Keratinocyte (primary cell): Measurements from ENCODE around the gene FGD1. TPM values are rescaled to one million over a fixed set of nuclear protein-coding genes. Genes with fewer than 3 reads are reported as not detected.

ENCODE experiments used
- DNase-seq: peaks from one replicate; pipeline ENCODE4 v3.0.0-alpha.2; 2011; ENCODE audit warnings: low read depth, missing footprints, low spot score
- FAIRE-seq: peaks from 2 replicates; lab custom pipeline; 2011; peaks lifted over from hg19 to GRCh38; lab: Jason Lieb, UNC
- H2AFZ ChIP-seq: 2 replicates; pipeline ENCODE4 v1.6.0; 2012; ENCODE audit warnings: low read length, control low read depth, inconsistent platforms; ENCODE audit not compliant: control insufficient read depth
- H3K27ac ChIP-seq: 2 replicates; pipeline ENCODE4 v1.5.1; 2011; ENCODE audit warnings: low read length; ENCODE audit not compliant: control insufficient read depth, insufficient read depth
- H3K27me3 ChIP-seq: 3 replicates; pipeline ENCODE4 v1.6.0; 2011; ENCODE audit warnings: low read length; ENCODE audit not compliant: control insufficient read depth, insufficient read depth; ENCODE audit errors: extremely low read depth
- H3K36me3 ChIP-seq, 2 experiments: 2 replicates in 1 of 2; 3 replicates in 1 of 2; pipeline ENCODE4 v1.5.1; 2011; ENCODE audit warnings: low read length in 2 of 2, mild to moderate bottlenecking in 1 of 2; ENCODE audit not compliant: control insufficient read depth in 2 of 2, insufficient read depth in 2 of 2; ENCODE audit errors: extremely low read depth in 1 of 2
- H3K4me1 ChIP-seq: 3 replicates; pipeline ENCODE4 v1.5.1; 2011; ENCODE audit warnings: low read length; ENCODE audit not compliant: control insufficient read depth, insufficient read depth; ENCODE audit errors: extremely low read depth
- H3K4me2 ChIP-seq: 3 replicates; pipeline ENCODE4 v1.6.0; 2011; ENCODE audit warnings: low read depth, low read length; ENCODE audit not compliant: control insufficient read depth, insufficient read depth; ENCODE audit errors: extremely low read depth
- H3K4me3 ChIP-seq, 3 experiments: fragments of 200-600 bp in 1 of 3; sonication (generic) in 1 of 3; 2 replicates in 2 of 3; 3 replicates in 1 of 3; pipeline ENCODE4 v1.5.1; 2011 to 2016; ENCODE audit warnings: low read length in 3 of 3, mild to moderate bottlenecking in 3 of 3, control low read depth in 2 of 3, inconsistent platforms in 1 of 3, low read depth in 1 of 3, mixed read lengths in 1 of 3, mixed run types in 1 of 3, moderate library complexity in 1 of 3; ENCODE audit not compliant: control insufficient read depth in 2 of 3, insufficient read depth in 2 of 3; ENCODE audit errors: extremely low read depth in 1 of 3
- H3K79me2 ChIP-seq: 2 replicates; pipeline ENCODE4 v1.6.0; 2012; ENCODE audit warnings: low read length; ENCODE audit not compliant: control insufficient read depth, insufficient read depth
- H3K9ac ChIP-seq: 3 replicates; pipeline ENCODE4 v1.6.0; 2011; ENCODE audit warnings: low read length; ENCODE audit not compliant: control insufficient read depth, insufficient read depth; ENCODE audit errors: extremely low read depth
- H3K9me1 ChIP-seq: 3 replicates; pipeline ENCODE4 v1.6.0; 2011; ENCODE audit warnings: low read length; ENCODE audit not compliant: control insufficient read depth, insufficient read depth; ENCODE audit errors: extremely low read depth
- H3K9me3 ChIP-seq: 2 replicates; pipeline ENCODE4 v1.5.1; 2012; ENCODE audit warnings: low read depth, low read length; ENCODE audit not compliant: control insufficient read depth
- H4K20me1 ChIP-seq: 3 replicates; pipeline ENCODE4 v1.6.0; 2011; ENCODE audit warnings: low read length; ENCODE audit not compliant: control insufficient read depth, insufficient read depth; ENCODE audit errors: extremely low read depth
- EZH2 ChIP-seq: IDR thresholded peaks from one replicate; pipeline ENCODE4 v1.6.1; 2012; ENCODE audit warnings: inconsistent platforms, mild to moderate bottlenecking, low read length, moderate library complexity
- dilution Hi-C: fragments of 300-500 bp; cut with MboI; formaldehyde crosslinking; loops from one replicate; pipeline ENCODE4 v1.7.0; 2020; ENCODE audit warnings: low sequenced_read_pairs; ENCODE audit not compliant: extremely low pct_ligation_motif_present
- polyA plus RNA-seq, 5 experiments: library from polyadenylated mRNA; depleted of rRNA in 3 of 5; stranded (reverse) in 3 of 5; stranded (forward) in 1 of 5; unstranded in 1 of 5; fragments of >200 nt; gene quantifications; 1 replicate in 1 of 5; 2 replicates in 3 of 5; 3 replicates in 1 of 5; pipeline versions ENCODE4 v1.2.1 to v1.2.3, GENCODE V29; 2011 to 2012; ENCODE audit warnings: missing spikeins in 2 of 5, low read depth in 1 of 5, low replicate concordance in 1 of 5
- TF ChIP-seq, protein P1 (sequence below), 3 experiments: IDR thresholded peaks in 1 of 3; conservative IDR thresholded peaks in 1 of 3; optimal IDR thresholded peaks in 1 of 3; 2 replicates in 2 of 3; 3 replicates in 1 of 3; pipeline versions ENCODE3 to v1.5.1; 2011; ENCODE audit warnings: low read length in 3 of 3, mild to moderate bottlenecking in 3 of 3, moderate library complexity in 2 of 3, control low read depth in 1 of 3, inconsistent platforms in 1 of 3; ENCODE audit not compliant: insufficient read depth in 2 of 3; ENCODE audit errors: extremely low read depth in 1 of 3

Gene FGD1
- polyA plus RNA-seq, 1 donor (not counting 4 experiments of a cell fraction or from before 2014, with no cell fraction given): 2.9 TPM

GRCh38 chrX:54540289-54540688 lies 44.3 kb upstream of the FGD1 start:
- Histone ChIP-seq H3K9ac (no peak overlapping the region), H4K20me1 (no peaks in the 10 kb centered on the region), H3K27me3 (no peaks in the 10 kb centered on the region), H3K4me1 (no peaks in the 10 kb centered on the region), H3K79me2 (peaks cover 6% of the 10 kb centered on the region), H3K9me3 (no peaks in the 10 kb centered on the region), H3K36me3 (peaks cover 10 to 17% of the 10 kb centered on the region in 2 experiments), H3K9me1 (no peaks in the 10 kb centered on the region), H3K4me3 (no peak overlapping the region), H2AFZ (no peak overlapping the region), H3K27ac (no peak overlapping the region), H3K4me2 (no peak overlapping the region)
- dilution Hi-C loops: no loop called here
- FAIRE-seq: no peak
- no peak for TF ChIP-seq EZH2
- TF ChIP-seq, protein P1, sequence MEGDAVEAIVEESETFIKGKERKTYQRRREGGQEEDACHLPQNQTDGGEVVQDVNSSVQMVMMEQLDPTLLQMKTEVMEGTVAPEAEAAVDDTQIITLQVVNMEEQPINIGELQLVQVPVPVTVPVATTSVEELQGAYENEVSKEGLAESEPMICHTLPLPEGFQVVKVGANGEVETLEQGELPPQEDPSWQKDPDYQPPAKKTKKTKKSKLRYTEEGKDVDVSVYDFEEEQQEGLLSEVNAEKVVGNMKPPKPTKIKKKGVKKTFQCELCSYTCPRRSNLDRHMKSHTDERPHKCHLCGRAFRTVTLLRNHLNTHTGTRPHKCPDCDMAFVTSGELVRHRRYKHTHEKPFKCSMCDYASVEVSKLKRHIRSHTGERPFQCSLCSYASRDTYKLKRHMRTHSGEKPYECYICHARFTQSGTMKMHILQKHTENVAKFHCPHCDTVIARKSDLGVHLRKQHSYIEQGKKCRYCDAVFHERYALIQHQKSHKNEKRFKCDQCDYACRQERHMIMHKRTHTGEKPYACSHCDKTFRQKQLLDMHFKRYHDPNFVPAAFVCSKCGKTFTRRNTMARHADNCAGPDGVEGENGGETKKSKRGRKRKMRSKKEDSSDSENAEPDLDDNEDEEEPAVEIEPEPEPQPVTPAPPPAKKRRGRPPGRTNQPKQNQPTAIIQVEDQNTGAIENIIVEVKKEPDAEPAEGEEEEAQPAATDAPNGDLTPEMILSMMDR (optimal IDR thresholded peaks at IDR 0.05 in 1 of 3, IDR thresholded peaks at IDR 0.05 in 1 of 3, conservative IDR thresholded peaks at IDR 0.05 in 1 of 3; ENCODE audit: extremely low read depth in 1 of 3, insufficient read depth in 2 of 3, low read length in 3 of 3): peak in 1 of 3 experiments; percentile 1
- DNase-seq: no peak

- DNase-seq (no peak), FAIRE-seq (no peak)
- no peaks in the 10 kb centered on the region for H4K20me1 ChIP-seq
- H3K4me2 ChIP-seq: no peak overlapping the region
- H3K9me3 ChIP-seq: no peaks in the 10 kb centered on the region
- H3K36me3 ChIP-seq: peaks cover 4 to 6% of the 10 kb centered on the region in 2 experiments
- dilution Hi-C loops: no loop called here
- peaks cover 6% of the 10 kb centered on the region for H3K4me1 ChIP-seq
- no peak overlapping the region for H3K9ac ChIP-seq
- H3K9me1 ChIP-seq: no peaks in the 10 kb centered on the region
- H3K79me2 ChIP-seq: peaks cover 41% of the 10 kb centered on the region
- H3K27ac ChIP-seq: no peak overlapping the region
- H2AFZ ChIP-seq: no peak overlapping the region
- TF ChIP-seq, protein P1 (optimal IDR thresholded peaks at IDR 0.05 in 1 of 3, IDR thresholded peaks at IDR 0.05 in 1 of 3, conservative IDR thresholded peaks at IDR 0.05 in 1 of 3; ENCODE audit: extremely low read depth in 1 of 3, insufficient read depth in 2 of 3, low read length in 3 of 3): no peak
- TF ChIP-seq EZH2: no peak
- H3K4me3 ChIP-seq: no peak overlapping the region
- no peaks in the 10 kb centered on the region for H3K27me3 ChIP-seq
Measured at GRCh38 chrX:54534271-54534670, 38.2 kb upstream of the FGD1 start.
